ENCODE data around the gene SCUBE1. TPM values are rescaled to one million over a fixed set of nuclear protein-coding genes. Genes with fewer than 3 reads are reported as not detected.

The SCUBE1 gene
- 1 to 10 TPM; 6.6 to 8.1 (median 7.0) TPM for polyA plus RNA-seq (ENCODE audit: insufficient read length in 3 of 3)

DNA sequence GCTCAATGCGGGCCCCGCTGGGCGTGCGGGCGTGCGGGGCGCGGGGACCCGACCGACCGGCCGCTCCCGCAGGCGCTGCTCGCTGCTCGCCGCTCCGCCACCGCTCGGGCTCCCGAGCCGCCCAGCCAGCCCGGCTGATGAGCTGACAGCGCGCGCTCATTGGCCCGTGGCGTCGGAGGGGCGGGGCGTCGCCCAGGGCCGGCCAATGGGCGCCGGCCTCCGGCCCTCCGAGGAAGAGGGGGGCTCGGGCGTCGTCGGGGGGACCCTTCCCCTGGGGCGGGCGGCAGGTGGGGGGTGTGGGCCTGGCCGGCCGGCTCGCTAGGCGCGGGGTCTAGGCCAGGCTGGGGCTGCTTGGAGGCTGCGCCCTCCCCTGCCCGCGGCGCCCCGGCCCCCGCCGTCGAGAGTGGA is at the start of gene SCUBE1:
Gene SCUBE1, minus strand, starts transcription at position 111 of the 408 bp plus-strand sequence. CDS start 111 bp downstream, outside the sequence.
- DNase-seq (ENCODE audit: low read depth in 3 of 3, low spot score in 2 of 3) = peak in 1 of 3 donors; percentile 62

DNA sequence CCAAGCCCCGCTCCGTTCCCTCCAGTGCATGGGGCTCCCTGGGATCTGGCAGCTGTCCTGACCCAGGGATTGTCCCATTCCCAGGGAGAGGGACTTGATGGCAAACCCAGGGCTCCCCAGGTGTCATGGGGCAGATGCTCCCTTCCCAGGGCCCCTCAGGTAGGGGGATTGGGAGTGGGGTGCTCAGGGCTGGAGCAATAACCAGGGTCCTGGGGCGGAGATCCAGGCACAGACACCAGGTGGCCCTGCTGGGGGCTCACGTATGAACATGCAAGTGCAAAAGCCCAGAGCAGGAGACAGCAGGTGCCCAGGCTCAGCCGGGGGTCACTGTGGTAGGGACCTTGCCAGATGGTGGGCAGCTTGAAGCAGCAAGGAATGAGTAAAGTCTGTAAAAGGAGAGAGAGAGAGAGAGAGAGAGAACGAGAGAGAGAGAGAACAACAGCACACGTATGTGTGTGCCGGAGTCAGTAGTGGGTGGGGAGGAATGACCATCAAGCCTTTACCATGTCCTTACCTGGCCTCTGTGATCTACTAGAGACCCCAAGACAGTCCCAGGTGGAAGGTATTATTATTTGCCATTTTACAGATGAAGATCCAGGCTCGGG is 49.3 kb upstream of the SCUBE1 start:
- DNase-seq (ENCODE audit: low read depth in 3 of 3, low spot score in 2 of 3) = no peak

DNA sequence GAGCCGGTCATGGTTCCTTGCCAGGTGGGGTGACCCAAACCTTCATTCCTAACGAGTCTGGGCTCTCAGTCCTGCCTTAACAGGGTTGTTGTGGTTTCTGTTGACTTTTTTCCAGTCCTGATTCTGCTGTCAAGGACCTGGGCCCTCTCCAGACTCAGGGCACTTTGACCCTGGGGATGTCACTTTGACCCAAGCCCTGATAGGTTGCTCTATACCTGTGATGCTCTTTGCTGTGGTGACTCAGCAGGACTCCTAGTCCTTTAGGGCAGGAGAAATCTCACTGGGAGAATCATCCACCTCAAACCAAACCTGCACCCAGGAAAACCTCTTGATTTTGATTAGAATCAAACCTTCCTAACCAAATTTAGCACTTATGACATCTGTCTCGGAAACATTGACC is 48.1 kb upstream of the SCUBE1 start:
- no peak for DNase-seq (ENCODE audit: low read depth in 3 of 3, low spot score in 2 of 3)

DNA sequence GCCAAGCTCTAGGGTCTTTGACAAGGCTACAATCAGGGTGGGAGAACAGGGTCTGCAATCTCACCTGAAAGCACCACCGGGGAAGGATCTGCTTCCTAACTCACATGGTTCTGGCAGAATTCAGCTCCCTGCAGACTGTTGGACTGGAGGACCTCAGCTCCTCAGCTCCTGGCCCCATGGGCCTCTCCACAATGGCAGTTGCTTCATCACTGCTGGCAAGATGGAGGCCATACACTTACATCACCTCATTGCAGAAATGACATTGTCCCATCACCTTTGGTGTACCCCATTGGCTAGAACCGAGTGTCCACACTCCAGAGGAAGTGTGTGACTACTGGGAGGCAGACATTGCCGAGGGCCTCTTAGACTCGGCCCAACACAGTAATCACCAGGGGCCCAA is 47.7 kb upstream of the SCUBE1 start:
- DNase-seq (ENCODE audit: low read depth in 3 of 3, low spot score in 2 of 3) = no peak

DNA sequence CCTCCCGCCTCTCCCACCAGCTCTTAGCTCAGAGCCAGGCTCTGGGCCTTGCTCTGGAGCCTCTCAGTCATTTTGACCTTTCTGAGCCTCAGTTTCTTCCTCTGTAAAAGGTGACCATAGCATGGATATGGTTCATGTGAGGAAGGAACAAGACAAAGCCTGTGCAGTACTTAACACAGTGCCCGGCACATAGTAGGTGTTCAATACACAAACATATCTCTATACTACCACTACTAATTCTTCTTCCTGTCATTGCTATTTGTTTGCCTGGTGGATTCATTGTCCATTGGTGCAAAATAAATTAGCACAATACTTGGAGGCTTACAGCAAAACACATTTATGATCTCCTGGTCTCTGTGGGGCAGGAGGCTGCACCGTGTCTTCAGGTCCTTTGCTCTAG is 47.0 kb upstream of the SCUBE1 start:
- no peak for DNase-seq (ENCODE audit: low read depth in 3 of 3, low spot score in 2 of 3)

DNA sequence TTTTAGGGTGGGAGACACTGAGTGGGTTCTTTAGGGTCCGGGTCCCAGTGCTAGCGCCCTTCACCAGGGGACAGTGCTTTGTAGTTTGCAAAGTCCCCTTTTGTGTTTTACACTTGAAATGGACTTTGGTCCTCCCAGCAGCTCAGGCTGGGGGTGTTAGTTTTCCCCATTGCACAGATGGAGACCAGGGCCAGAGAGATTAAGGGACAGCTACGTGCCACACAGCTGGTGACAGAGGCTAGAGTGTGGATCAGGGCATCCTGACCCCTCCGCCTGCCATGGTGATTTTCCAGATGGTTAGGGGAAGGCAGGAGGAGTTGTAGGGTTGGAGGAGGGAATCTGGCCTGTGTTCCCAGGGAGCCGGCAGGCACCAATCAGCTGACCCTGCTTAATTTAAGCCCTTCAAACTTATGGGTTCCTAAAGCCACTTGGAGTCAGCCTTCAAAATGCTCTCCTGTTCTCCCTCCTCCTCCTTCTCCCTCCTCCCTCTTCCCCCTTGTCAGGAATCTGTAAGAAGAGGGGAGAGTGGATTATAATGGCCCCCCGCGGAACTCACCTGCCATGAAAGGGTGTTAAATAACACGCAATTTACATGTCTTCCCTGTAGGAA is 46.2 kb upstream of the SCUBE1 start:
- DNase-seq (ENCODE audit: low read depth in 3 of 3, low spot score in 2 of 3) = no peak

DNA sequence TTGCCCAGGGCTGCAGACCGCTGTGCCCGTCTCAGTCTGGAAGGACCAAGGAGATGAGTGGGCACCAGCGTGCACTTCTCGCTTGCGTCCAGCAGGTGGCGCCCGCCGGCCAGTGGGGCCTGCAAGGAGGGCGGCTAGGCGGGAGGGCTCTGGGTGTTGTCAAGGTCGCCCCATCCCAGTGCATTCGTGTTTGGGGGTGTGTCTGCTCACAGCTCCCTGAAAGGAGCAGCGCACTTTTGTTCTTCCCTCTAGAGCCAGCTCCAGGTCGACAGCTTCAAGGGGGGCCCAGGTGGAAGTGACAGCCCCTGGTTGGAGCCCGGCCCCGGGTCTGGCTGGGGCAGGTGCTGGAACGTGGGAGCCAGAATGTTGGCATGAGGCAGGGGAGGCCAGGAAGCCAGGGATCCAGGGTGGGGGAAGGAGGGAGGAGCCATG is 45.3 kb upstream of the SCUBE1 start:
- DNase-seq (ENCODE audit: low read depth in 3 of 3, low spot score in 2 of 3) = peak in 1 of 3 donors; percentile 36

DNA sequence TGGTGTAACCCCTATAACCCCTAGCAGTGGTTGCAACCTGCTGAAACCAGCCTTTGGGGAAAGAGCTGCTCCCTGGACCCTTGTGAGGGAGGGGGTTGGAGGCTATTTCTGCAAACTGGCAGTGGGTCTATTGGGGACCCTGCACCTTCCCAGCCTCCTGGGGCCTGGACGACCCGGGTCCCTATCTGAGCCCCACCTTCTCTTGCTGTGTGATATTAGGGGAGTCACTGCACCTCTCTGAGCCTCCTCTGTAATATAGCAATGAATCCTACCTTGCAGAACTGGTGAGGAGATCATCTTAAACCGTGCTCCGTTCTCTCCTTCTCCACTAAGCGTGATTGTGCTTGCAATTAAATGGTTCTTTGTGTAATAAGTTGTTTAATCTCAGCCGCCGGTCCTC is 44.6 kb upstream of the SCUBE1 start:
- no peak for DNase-seq (ENCODE audit: low read depth in 3 of 3, low spot score in 2 of 3)

DNA sequence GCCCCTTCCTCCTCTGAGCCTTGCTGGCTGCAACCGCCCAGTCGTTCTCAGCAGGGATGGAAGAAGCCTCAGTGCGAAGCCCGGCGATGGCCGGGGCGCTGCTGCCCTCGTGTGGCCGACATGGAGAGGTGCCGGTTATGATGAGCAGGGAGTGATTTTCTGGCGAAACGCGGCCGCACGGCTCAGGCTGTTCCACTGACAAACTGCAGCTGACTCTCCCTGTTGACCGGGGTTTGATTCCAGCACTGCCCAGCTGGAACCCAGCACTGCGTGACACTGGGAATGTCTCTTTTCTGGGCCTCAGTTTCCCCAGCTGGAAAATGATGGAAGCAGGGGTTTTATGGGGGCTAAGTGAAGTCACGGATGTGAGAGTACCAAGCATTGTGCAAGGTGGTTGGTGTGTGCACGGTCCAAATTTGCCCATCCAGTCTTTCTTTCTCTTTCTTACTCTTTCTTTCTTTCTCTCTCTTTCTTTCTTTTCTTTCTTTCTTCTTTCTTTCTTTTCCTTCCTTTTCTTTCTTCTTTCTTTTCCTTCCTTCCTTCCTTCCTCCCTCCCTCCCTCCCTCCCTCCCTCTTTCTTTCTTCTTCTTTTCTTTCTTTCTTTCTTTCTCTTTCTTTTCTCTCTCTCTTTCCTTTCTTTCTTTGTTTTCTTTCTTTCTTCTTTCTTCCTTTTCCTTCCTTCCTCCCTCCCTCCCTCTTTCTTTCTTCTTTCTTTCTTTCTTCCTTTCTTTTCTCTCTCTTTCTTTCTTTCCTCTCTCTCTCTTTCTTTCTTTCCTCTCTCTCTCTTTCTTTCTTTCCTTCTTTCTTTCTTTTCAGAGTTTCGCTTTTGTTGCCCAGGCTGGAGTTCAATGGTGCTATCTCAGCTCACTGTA is 42.8 kb upstream of the SCUBE1 start:
- DNase-seq (ENCODE audit: low read depth in 3 of 3, low spot score in 2 of 3) = peak in 2 of 3 donors; percentile 69 to 70

DNA sequence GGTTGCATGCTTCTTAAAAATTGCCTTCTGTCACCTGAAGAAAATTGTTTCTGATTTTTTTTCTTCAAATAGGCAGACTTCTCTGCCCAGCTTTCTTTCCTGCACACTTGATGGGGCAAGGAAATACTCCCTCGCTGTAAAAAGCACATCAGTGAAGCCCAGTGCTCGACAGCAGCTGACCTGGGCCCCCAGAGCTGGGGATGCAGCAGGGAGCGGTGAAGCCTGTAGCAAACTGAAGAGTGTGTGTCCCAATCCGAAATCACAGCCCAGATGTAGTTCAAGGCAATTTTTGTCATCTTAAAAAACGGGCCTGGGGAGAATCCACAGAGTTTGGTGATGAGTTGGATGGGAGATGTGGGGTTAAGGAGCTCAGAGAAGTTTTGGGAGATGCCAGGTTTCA is 41.7 kb upstream of the SCUBE1 start:
- no peak for DNase-seq (ENCODE audit: low read depth in 3 of 3, low spot score in 2 of 3)

DNA sequence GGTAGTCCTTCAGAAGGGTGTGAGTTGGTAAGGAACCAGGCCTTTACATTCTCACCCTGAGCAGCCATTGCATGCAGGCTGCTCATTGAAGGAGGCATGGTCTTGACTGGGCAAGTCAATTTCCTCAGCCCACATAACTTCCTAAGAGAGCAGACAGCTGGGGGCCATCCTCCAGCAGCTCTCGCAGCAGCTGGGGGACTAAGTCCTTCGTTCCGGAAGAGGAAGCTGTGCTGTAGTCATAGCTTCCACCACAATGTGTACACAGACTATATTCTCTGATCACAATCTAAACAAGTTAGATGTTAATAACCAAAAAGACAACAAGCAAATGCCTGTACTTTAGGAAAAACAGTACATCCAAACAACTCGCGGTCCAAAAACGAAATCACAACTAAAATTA is 38.5 kb upstream of the SCUBE1 start:
- no peak for DNase-seq (ENCODE audit: low read depth in 3 of 3, low spot score in 2 of 3)

DNA sequence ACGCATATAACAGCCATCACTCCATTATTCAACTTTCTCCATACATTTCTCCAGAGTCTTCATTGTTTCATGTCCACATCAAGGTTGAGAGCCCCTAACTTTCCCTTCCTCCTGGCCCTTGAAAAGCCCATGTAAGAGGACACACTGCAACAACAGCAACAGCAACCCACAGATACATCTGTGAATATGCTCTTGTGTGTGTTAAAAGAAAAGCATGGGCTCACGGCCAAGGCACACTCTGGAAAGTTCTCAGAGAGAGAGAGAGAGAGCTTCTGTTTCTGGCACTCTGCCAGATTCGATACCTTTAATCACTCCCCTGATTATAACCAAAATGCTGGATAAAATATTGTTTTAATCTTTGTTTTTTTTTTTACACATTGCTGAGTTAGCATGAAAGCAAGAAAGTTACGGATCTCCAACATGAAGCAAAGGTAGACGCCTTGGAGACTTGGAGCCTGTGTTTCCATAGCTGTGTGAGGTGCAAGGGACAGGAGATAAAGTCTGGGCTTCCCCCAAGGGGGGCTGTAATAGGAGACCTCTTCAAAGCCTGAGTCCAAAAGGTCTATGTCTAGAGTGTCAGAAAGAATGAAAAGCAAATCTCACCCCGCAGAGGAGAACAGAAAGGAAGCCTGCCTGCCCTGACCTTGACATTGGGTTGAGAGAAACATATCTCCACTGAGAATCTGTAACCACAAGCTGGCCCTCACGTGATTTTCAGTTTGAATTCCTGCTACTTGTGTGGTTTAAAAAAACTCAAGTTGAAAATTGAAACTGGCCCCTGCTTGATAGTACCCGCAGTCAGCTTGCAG is 34.9 kb upstream of the SCUBE1 start:
- DNase-seq (ENCODE audit: low read depth in 3 of 3, low spot score in 2 of 3) = peak in 2 of 3 donors; percentile 39 to 44

DNA sequence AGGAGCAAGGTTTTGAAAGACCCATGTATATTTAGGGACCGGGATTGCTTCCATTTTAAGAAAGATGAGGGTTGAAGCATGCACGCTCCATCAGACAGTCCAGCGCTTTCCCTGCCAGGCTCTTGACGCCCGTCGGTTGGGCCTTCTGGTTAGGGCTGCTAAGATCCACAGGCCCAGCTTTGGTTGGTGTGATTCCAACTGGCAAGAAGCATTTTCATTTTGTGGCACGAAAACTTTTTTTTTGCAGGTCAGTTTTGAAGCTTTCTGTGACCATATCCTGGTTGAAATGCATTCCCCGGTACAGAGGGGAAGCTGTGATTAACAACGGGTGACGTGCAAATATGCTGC is 34.4 kb upstream of the SCUBE1 start:
- DNase-seq (ENCODE audit: low read depth in 3 of 3, low spot score in 2 of 3) = no peak

DNA sequence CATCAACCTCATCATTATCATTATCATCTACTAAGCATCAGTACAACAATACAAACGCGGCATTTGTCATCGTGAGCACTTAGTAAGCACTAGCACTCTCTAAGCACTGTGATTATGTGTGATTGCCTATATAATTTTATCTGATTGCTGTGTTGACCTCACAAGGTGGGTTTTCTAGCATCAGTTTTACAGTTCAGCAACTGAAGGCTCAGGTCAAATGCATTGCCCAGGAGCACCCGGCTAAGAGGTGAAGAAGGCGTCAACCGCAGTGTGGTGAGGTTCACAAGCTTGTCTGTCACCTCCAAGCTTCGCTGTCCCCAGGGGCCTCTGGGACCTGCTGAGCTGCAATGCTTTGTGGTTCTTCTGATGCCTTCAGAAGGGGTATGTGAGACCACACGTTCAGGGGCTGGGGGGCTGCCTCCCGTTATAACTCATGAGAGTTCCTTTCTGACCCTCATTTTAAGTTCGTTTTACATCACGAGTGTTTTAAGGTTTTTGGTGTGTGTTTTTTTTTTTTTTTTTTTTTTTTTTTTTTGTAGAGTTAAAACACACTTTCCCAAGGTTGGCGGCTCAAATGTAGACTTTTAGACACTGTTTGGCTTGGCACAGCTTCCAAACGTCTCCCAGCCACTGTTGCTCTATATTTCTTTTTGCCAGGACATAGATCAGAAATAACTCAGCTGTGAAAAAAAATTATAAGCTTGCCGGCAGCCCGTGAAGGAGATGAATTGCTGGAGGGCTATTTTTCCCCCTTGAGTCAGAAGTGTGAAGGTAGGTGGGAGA is 33.8 kb upstream of the SCUBE1 start:
- no peak for DNase-seq (ENCODE audit: low read depth in 3 of 3, low spot score in 2 of 3)

DNA sequence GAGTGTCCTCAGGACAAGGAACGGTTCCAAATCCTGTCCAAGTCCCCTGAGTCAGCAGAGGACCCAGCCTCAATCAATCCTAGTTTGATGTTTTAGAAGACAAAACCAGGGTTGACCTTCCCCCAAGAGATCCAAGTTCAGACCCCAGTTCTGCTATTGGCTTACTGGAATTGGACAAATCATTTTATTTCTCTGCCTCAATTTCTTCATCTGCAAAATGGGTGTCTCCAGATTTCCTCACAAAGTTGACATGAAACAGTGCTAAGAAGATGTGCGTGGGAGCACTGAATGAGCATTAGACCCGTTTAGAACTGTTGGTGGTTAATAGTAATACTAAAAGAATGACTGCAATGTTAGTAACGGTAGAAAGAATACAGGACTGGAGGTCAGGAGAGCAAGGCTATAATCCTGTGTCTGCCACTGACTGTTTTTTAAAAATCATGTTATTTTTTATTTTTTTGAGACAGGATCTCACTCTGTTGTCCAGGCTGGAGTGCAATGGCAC is 32.8 kb upstream of the SCUBE1 start:
- DNase-seq (ENCODE audit: low read depth in 3 of 3, low spot score in 2 of 3) = no peak

DNA sequence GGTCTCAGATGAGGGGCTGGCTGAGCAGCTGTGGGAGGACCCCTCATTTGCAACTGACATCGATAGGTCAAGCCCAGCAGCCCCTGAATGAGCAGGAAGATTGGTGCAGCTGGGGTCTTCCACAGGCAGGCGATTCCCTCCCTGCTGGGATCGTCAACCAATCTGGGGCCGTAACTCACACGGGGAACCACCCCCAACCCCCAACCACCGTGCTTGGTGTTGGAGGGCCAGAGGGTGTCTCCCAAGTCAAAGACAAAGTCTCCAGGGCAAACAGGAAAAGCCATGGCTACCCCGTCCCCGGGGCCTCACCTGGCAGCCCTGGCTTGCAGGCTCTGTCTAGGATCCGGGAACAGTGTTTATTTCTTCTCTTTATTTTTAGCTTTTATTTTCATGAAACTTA is 26.9 kb upstream of the SCUBE1 start:
- DNase-seq (ENCODE audit: low read depth in 3 of 3, low spot score in 2 of 3) = no peak

DNA sequence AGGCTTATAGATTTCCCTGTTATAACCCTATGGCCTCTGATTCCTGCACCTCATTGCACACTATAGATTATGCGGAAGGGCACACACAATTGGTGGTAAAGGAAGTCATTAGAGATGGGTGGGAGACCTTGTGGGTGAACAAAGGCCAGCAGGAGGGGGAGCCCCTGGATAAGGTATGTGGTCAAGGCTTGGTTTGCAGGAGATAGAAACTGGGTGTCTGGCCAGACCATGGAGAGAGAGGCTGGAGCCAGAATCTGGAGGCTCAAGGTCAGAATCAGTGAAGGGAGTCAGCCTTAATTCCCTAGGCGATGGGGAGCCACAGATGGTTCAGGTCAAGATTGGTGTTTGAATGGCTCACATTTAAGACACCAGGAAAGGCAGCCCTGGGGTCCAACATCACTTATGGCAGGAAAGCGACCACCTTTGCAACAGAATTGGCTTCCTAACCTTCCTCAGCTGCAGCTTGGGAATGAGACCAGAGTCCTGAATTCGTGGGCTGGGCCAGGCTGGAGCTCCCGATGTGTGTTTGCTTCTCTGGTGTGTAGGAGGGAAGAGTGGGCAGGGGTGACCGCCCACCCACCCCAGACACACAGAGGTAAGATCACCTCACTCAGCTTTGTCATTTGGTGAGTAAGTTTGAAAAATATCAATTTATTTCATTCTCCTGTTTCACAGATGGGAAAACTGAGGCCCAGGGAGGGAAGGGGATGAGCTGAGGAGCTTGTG is 22.7 kb upstream of the SCUBE1 start:
- DNase-seq (ENCODE audit: low read depth in 3 of 3, low spot score in 2 of 3) = no peak

DNA sequence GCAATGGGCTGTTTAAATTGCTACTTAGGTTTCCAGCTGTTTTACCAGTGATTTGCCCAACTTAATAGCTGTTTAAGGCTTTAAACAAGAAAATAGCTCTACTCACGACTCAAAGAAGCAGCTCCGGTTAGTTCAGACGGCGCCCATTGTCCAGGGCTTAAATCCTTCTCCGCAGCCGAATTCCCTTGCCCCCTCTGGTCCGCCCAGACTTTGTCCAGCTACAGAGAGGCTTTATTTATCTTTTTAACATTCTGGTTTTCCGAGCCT is 20.9 kb upstream of the SCUBE1 start:
- no peak for DNase-seq (ENCODE audit: low read depth in 3 of 3, low spot score in 2 of 3)

DNA sequence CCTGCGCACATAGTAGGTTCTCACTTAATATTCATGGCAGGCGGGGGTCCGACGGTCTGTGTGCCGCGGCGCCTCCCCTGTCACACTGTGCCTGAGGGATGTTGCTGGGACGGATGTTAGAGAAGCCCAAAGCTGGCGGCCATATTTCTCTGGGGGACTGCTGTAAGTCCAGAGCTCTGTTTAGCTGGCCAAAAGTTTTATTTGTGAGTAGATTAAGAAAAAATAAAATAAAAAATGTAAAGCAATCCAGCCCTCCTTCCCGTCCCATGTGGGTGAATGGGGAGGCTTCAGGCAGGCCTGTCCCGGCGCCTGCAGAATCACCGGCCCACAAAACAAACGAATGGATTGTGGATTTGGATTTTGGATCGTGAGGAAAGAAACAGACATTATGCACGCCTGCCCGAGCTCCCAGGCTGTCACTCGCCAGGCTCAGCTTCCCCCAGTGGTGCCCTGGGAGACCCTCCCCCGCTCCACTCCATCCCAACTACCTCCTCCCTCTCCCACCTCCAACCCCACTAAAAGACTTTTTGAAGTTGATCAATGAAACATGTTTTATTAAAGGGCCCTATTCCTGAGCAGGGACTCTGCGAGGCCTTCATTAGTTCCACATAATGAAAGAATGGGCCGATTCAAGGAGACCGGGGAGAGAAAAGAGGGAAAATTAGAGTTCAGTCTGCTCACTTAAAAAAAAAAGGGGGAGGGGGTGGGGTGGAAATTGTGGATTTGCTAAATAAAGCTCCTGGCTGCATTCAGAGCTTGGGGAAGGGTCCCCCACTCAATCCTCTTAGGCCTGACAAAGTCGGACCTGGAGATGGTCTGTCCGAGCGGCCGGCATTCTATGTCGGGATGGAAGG is 20.4 kb upstream of the SCUBE1 start:
- no peak for DNase-seq (ENCODE audit: low read depth in 3 of 3, low spot score in 2 of 3)

Measured in right renal cortex interstitium (tissue), 3 donors.